ENCODE data around the gene STAC.

DNA sequence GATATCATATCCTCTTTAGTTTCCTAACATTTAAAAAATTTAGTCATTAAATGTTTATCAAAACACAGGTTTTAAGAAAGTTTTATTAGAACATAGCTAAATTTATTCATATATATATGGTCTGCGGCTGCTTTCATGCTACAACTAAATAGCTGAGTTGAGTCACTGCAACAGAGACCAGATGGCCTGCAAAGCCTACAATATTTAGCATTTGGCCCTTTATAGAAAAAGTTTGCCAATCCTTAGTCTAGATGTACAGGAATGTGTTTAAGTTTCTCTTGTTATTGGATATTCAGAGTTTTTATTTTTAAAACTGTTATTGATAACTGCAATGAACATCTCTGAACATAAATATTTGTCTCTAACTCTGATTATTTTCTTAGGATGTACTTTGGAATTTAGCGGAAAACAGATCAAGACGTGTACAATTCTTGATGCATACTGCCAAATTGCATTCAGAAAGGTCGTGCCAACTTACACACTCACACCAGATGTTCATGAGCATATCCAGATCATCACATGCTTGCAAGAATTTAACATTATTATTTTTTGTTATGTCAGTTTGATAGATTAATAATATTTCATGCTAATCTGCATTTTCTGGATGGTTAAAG lies 157.9 kb downstream of the STAC start:
- TF ChIP-seq EZH2 (IDR thresholded peaks at IDR 0.05; ENCODE audit: low read length, unreplicated experiment) (no peak), EZH2phosphoT487 (IDR thresholded peaks at IDR 0.05; ENCODE audit: borderline replicate concordance, low read length) (no peak)
- TF ChIP-seq, protein P1, sequence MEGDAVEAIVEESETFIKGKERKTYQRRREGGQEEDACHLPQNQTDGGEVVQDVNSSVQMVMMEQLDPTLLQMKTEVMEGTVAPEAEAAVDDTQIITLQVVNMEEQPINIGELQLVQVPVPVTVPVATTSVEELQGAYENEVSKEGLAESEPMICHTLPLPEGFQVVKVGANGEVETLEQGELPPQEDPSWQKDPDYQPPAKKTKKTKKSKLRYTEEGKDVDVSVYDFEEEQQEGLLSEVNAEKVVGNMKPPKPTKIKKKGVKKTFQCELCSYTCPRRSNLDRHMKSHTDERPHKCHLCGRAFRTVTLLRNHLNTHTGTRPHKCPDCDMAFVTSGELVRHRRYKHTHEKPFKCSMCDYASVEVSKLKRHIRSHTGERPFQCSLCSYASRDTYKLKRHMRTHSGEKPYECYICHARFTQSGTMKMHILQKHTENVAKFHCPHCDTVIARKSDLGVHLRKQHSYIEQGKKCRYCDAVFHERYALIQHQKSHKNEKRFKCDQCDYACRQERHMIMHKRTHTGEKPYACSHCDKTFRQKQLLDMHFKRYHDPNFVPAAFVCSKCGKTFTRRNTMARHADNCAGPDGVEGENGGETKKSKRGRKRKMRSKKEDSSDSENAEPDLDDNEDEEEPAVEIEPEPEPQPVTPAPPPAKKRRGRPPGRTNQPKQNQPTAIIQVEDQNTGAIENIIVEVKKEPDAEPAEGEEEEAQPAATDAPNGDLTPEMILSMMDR (conservative IDR thresholded peaks at IDR 0.05; ENCODE audit: low read depth, low read length): no peak
